Measurements from ENCODE around the gene GAB1.

- TF ChIP-seq POLR2A (IDR thresholded peaks at IDR 0.05): no peak
- TF ChIP-seq POLR2AphosphoS5 (IDR thresholded peaks at IDR 0.05): no peak
These were observed 165.6 kb downstream of the GAB1 start for GRCh38 chr4:143502231-143502630.

Measured in upper lobe of left lung (tissue), 4 donors.